H1 (cell line): ENCODE data around the gene CSNK2B. TPM values are rescaled to one million over a fixed set of nuclear protein-coding genes. Genes with fewer than 3 reads are reported as not detected.

ENCODE experiments used
- RBBP5 ChIP-seq: IDR thresholded peaks from 2 replicates; pipeline ENCODE4 v1.7.1; 2012; ENCODE audit warnings: low read depth, mild to moderate bottlenecking, inconsistent platforms, low read length, moderate library complexity, borderline replicate concordance
- polyA plus RNA-seq, 7 experiments: library from polyadenylated mRNA; depleted of rRNA in 3 of 7; stranded (reverse) in 5 of 7; unstranded in 2 of 7; fragments of >200 nt in 5 of 7; fragments of 200-250 nt in 2 of 7; gene quantifications; 1 replicate in 5 of 7; 2 replicates in 1 of 7; 4 replicates in 1 of 7; pipeline versions ENCODE4 v1.2.1 to v1.2.3, GENCODE V29; 2011 to 2013; ENCODE audit warnings: missing spikeins in 2 of 7, mixed read lengths in 2 of 7
- total RNA-seq: library from RNA; stranded (reverse); fragmentation: NEBNext Ultra II Directional; extraction: Animal tissue kit (Norgen Biotek cat#: 25700); gene quantifications from 2 replicates; pipeline ENCODE4 v1.2.1, GENCODE V29; 2021

Gene CSNK2B
- total and polyA plus RNA-seq, 2 of the 8 experiments (the other 6 are each of a cell fraction or from before 2014, with no cell fraction given) = 169 to 208 TPM

DNA sequence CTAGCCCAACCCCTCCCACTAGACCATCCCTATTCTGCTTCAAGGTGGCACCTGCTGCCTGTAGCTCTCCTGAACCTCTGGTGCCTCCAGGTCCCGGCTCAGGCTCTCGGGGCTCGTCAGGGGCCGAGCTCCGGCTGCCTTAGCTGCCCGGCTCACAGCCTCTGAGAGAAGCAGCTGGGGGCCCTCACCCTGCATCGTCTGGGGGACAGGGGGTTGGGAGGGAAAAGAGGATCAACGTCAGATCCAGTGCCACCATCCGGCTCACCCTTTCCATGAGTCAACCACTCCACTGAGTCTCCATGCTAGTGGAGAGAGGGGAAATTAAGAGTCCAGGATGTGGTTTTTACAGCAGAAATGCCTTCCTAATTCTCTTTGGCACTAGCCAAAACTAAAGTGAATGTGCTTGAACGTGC is 26.4 kb upstream of the CSNK2B start (continued):
- TF ChIP-seq RBBP5 = no peak
